Uterus (tissue), 4 donors: Measurements from ENCODE around the gene KDM1B. TPM values are rescaled to one million over a fixed set of nuclear protein-coding genes. Genes with fewer than 3 reads are reported as not detected.

ENCODE experiments used
- DNase-seq, 2 donors: peaks; one replicate each; pipeline ENCODE4 v3.0.0-alpha.2; 2019 to 2020
- H3K27ac ChIP-seq, 2 donors: fragments of 200-600 bp; sonication (generic); 1 replicate in 1 of 2; 2 replicates in 1 of 2; pipeline ENCODE4 v1.5.1; 2016 to 2018
- H3K27me3 ChIP-seq, 2 donors: fragments of 200-600 bp; sonication (generic); one replicate each; pipeline ENCODE4 v1.5.1; 2018 to 2019; ENCODE audit warnings: control low read depth in 1 of 2
- H3K36me3 ChIP-seq, 2 donors: fragments of 200-600 bp; sonication (generic); one replicate each; pipeline ENCODE4 v1.5.1; 2019; ENCODE audit warnings: control low read depth in 1 of 2
- H3K4me1 ChIP-seq, 2 donors: fragments of 200-600 bp; sonication (generic); one replicate each; pipeline ENCODE4 v1.5.1; 2018 to 2019; ENCODE audit warnings: control low read depth in 1 of 2
- H3K4me3 ChIP-seq, 2 donors: fragments of 200-600 bp; sonication (generic); 1 replicate in 1 of 2; 2 replicates in 1 of 2; pipeline ENCODE4 v1.5.1; 2018 to 2019; ENCODE audit warnings: mild to moderate bottlenecking in 1 of 2
- H3K9me3 ChIP-seq, 2 donors: fragments of 200-600 bp; sonication (generic); one replicate each; pipeline ENCODE4 v1.5.1; 2019; ENCODE audit warnings: control low read depth in 1 of 2
- CTCF ChIP-seq, 4 experiments: fragments of 200-600 bp in 2 of 4; fragments of 450-650 bp in 2 of 4; sonication (generic) in 2 of 4; IDR thresholded peaks; one replicate each; pipeline ENCODE4 v1.5.1; 2016 to 2019; ENCODE audit warnings: antibody characterized with exemption in 4 of 4, mild to moderate bottlenecking in 2 of 4, moderate library complexity in 1 of 4
- POLR2A ChIP-seq, 2 donors: fragments of 450-650 bp; IDR thresholded peaks; one replicate each; pipeline ENCODE4 v1.6.1; 2016; ENCODE audit warnings: antibody characterized with exemption in 2 of 2, mild to moderate bottlenecking in 1 of 2, moderate library complexity in 1 of 2
- intact Hi-C: fragments of 100-400 bp; cut with DNase I; formaldehyde crosslinking; loops from one replicate; pipeline ENCODE4 v1.15.1; 2023; ENCODE audit warnings: low total_unique reads
- total RNA-seq, 4 donors: library from RNA; depleted of rRNA in 3 of 4; stranded (reverse); fragments of >200 nt in 3 of 4; gene quantifications; one replicate each; pipeline versions ENCODE4 v1.1.0 to v1.2.4, GENCODE V29; 2014 to 2023
- donor health status: DM: yes; HTN: yes; CAD: no.

Gene KDM1B
- total RNA-seq, 4 donors from 2014 or later: 10.6 to 24.7 (median 14.0) TPM

- no peak for DNase-seq
- no peak for TF ChIP-seq POLR2A (IDR thresholded peaks at IDR 0.05)
- TF ChIP-seq CTCF (IDR thresholded peaks at IDR 0.05): no peak
- intact Hi-C loops: no loop called here
- Histone ChIP-seq H3K36me3 (no peaks in the 10 kb centered on the region), H3K9me3 (no peaks in the 10 kb centered on the region), H3K27ac (no peak overlapping the region), H3K4me1 (no peaks in the 10 kb centered on the region), H3K4me3 (no peak overlapping the region), H3K27me3 (no peaks in the 10 kb centered on the region)
Measured at GRCh38 chr6:18187701-18188100, 32.5 kb downstream of the KDM1B start.

- no peak overlapping the region for H3K4me3 ChIP-seq
- DNase-seq: no peak
- H3K4me1 ChIP-seq: no peaks in the 10 kb centered on the region
- no peaks in the 10 kb centered on the region for H3K27me3 ChIP-seq
- TF ChIP-seq CTCF (IDR thresholded peaks at IDR 0.05) (no peak), POLR2A (IDR thresholded peaks at IDR 0.05) (no peak)
- no peak overlapping the region for H3K27ac ChIP-seq
- intact Hi-C loops: no loop called here
- H3K36me3 ChIP-seq: no peaks in the 10 kb centered on the region
- H3K9me3 ChIP-seq: no peaks in the 10 kb centered on the region
Measured at GRCh38 chr6:18189196-18189595, 34.0 kb downstream of the KDM1B start.

GRCh38 chr6:18192026-18192425 lies 36.8 kb downstream of the KDM1B start:
- TF ChIP-seq CTCF (IDR thresholded peaks at IDR 0.05): no peak
- TF ChIP-seq POLR2A (IDR thresholded peaks at IDR 0.05): no peak
- Histone ChIP-seq H3K27me3 (no peaks in the 10 kb centered on the region), H3K4me1 (no peaks in the 10 kb centered on the region), H3K36me3 (no peaks in the 10 kb centered on the region), H3K27ac (no peak overlapping the region), H3K9me3 (no peaks in the 10 kb centered on the region), H3K4me3 (no peak overlapping the region)
- intact Hi-C loops: no loop called here
- DNase-seq: no peak

GRCh38 chr6:18203786-18204185 lies 48.6 kb downstream of the KDM1B start:
- no peak for TF ChIP-seq POLR2A (IDR thresholded peaks at IDR 0.05)
- TF ChIP-seq CTCF (IDR thresholded peaks at IDR 0.05): no peak
- no peaks in the 10 kb centered on the region for H3K9me3 ChIP-seq
- H3K27me3 ChIP-seq: no peaks in the 10 kb centered on the region
- H3K4me3 ChIP-seq: no peak overlapping the region
- H3K4me1 ChIP-seq: no peaks in the 10 kb centered on the region
- no peak for DNase-seq
- H3K36me3 ChIP-seq: no peaks in the 10 kb centered on the region
- H3K27ac ChIP-seq: no peak overlapping the region
- intact Hi-C loops: no loop called here

GRCh38 chr6:18204691-18205090 lies 49.5 kb downstream of the KDM1B start:
- Histone ChIP-seq H3K4me3 (no peak overlapping the region), H3K9me3 (no peaks in the 10 kb centered on the region), H3K4me1 (no peaks in the 10 kb centered on the region), H3K27ac (no peak overlapping the region), H3K36me3 (no peaks in the 10 kb centered on the region), H3K27me3 (no peaks in the 10 kb centered on the region)
- TF ChIP-seq CTCF (IDR thresholded peaks at IDR 0.05) (no peak), POLR2A (IDR thresholded peaks at IDR 0.05) (no peak)
- no peak for DNase-seq
- intact Hi-C loops: no loop called here
